HG02852 (cell line): ENCODE results near the gene ARRDC4.
"Not testable (repeated sequence)": the region's sequence is repeated elsewhere in the genome, so short reads cannot be mapped to it uniquely, and the experiment has no call there.

Experiments used
- ATAC-seq: cut with Tn5 transposase; IDR thresholded peaks from one replicate; pipeline ENCODE4 v1.9.1; 2021; ENCODE audit warnings: mild to moderate bottlenecking, moderate library complexity; ENCODE audit not compliant: unreplicated experiment

Gene ARRDC4

DNA sequence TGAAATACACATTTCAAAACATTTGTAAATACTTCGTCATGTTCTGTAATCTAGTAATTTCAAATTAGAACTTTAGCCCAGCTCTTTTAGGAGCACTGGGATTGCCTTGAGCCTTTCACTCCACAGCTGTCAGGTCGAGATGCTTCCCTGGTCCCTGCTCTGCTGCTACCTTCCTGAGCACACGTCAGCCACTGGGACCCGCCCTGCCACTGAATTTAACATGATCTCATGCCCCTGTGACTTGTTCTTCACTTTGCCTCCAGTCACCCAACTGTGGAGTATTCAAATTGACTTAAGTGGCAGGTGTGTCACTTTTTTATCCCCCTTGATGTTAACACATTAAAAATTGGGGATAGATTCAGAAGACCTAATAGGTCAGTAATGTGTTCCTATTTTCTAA is 3.3 kb downstream of the ARRDC4 start:
- no peak for ATAC-seq

- no peak for ATAC-seq
Measured at GRCh38 chr15:97966246-97966645, 5.7 kb downstream of the ARRDC4 start.

DNA sequence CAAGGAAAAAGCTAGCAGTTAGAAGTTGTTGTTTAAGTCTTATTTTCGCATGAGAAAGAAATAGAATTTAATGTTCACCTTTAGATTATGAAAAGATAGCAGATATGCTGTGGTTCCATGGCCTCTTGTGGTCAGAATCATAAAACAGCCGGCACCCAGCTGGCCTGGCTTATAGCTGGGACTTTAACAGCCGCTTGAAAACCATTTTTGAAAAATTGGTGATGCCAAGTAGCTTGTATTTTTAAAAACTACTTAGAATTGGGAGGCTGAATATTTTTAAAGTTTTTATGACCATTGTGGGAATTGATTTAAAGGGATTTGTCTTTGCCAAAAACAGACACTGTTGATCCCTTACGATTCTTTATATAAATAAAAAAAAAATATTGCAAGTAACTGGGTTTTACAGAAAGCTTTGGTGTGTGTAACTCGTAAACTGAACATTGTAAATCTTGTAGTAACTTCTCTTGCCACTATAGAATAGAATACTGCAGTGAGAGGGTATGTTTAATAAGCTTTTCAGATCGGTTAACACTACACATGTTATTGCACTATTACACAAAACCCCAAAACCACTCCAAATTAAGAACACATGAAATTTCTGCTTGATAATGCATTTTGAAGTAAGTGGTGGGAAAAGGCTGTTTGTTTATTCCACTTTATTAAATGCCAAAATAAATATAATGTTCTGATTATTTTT is 6.6 kb downstream of the ARRDC4 start:
- ATAC-seq: no peak

GRCh38 chr15:97967881-97968280 is 7.4 kb downstream of the ARRDC4 start:
- ATAC-seq: no peak

DNA sequence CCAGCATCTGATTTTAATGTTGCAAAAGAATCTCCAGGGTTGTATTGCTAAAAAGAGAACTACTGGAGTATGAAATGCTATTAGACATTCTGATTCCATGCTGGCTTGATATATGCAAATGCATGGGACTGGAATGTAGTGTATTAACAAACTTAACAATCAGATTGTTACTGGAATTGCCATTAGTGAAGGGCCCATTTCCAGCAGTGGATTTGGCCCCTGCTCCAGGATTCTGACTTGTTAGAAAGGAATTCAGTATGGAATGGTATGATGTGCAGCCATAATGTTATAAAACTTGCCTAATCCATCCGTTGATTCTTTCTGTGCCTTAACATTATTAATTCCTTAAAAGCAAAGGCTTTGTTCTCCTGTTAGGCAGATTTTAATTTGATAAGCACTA is 7.9 kb downstream of the ARRDC4 start:
- no peak for ATAC-seq

DNA sequence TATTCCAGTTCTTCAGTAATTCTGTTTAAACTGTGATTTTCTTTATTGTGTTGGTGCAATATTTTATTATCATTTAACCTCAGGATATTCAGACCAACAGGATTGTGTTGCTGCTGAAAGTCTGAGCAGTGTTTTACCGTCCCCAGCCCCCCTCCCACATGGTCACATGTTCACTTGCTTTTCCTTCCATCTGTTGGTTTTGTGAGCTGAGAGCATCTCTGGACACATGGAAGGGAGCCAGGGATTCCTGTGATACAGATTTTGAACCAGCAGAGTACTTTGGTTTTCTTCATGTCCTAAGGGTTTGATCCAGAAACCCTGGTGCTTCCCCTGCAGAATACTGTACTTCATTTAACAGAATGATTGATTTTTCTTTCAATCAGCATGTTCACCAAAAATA is 11.9 kb downstream of the ARRDC4 start:
- ATAC-seq: no peak

- ATAC-seq: no peak
Measured at GRCh38 chr15:97976129-97976528, 15.6 kb downstream of the ARRDC4 start.

- ATAC-seq: no peak
Measured at GRCh38 chr15:97976766-97977503, 16.4 kb downstream of the ARRDC4 start.

- no peak for ATAC-seq
Measured at GRCh38 chr15:97977734-97978133, 17.2 kb downstream of the ARRDC4 start.

DNA sequence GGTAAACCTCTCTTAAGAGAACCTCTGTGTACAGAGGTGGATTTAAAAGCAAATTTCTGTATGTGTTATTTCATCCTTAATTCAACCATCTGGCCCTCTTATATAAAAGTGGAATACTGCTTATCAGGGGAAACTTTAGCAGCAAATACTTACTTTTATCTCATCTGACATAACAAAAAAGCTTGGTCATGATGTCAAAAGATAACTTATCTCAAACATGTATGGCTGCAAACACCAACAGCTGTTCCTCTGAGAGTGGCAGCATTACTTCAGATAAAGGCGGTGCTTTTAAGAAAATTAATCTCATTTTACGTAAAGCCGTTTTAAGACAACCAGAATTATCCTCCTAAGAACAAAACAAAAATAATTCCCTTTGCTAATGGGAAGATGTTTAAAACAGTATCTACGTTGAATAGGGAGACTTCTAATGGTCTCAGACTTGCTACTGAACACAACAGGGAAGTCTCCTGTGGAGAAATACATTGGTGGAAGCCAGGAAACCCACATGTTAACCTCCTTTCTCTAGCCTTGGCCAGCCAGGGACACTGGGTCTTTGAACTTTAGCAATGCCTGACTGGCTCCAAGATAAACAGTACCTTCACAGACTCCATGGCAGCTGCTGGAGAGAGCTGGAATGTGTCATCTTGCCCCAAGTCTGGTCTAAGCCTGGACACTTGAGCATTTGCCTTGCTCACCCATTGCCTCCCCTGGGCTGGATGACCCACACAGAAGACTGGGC is 18.1 kb downstream of the ARRDC4 start:
- no peak for ATAC-seq

- no peak for ATAC-seq
Measured at GRCh38 chr15:97979140-97979520, 18.6 kb downstream of the ARRDC4 start.

GRCh38 chr15:97981058-97981457 is 20.6 kb downstream of the ARRDC4 start:
- ATAC-seq: no peak

DNA sequence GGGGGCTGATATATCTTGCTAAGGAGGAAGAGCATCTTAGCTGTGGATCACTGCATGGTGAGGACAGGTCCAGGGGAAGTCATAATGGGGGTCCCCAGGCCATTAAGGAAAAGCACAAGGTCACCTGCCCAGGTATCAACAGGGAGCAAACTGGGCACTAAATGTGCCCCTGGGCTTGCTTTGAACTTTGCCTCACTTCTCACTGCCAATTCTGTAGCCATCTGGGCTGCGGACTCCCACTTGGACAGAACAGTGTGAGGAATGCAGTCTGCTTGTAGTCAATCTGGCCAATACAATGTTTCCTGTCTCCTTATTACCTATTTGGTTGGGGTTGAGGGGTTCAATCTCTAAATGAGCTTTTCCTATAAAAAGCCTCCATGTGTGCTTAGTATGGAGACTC is 21.3 kb downstream of the ARRDC4 start:
- ATAC-seq: no peak

DNA sequence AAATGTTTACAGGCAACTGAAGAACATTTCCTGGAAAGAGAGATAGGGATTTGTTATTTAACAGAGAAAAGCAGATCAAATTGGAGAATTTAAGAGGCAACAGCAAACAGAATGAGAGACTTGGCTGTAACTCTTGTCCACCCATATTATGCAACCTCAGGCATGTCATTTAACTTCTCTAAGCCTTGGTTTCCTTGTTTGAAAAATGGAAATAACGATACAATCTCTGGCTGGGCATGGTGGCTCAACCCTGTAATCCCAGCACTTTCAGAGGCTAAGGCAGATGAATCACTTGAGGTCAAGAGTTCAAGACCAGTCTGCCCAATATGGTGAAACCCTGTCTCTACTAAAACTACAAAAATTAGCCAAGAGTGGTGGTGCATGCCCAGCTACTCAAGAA is 23.7 kb downstream of the ARRDC4 start:
- no peak for ATAC-seq

DNA sequence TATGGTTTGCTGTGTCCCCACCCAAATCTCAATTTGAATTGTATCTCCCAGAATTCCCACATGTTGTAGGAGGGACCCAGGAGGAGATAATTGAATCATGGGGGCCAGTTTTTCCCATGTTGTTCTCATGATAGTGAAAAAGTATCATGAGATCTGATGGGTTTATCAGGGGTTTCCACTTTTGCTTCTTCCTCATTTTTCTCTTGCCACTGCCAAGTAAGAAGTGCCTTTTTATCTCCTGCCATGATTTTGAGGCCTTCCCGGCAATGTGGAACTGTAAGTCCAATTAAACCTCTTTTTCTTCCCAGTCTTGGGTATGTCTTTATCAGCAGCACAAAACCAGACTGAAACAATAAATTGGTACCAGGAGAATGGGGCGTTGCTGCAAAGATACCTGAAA is 25.5 kb downstream of the ARRDC4 start:
- ATAC-seq: not testable (repeated sequence)

GRCh38 chr15:97986781-97987180 is 26.3 kb downstream of the ARRDC4 start:
- no peak for ATAC-seq

GRCh38 chr15:97989299-97989698 is 28.8 kb downstream of the ARRDC4 start:
- no peak for ATAC-seq

GRCh38 chr15:97991972-97992541 is 31.6 kb downstream of the ARRDC4 start:
- ATAC-seq: no peak

DNA sequence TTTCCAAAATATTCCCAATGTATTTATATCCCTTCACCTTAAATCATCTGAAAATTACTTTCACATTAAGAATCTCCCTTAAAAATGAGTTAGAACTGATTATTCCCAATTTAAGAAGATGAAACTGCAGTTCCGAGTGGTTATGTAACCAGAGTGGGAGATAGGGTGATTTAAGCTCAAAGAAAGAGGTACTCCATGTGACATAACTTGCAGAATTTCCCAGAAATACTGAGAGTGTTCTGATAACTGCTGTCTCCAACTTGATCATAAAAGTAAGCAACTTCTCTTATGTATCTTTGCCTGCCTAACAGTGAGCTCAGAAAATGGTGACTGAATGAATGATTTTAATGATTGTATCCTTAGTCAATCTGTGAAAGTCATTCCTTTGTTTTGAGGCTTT is 32.3 kb downstream of the ARRDC4 start:
- no peak for ATAC-seq

- no peak for ATAC-seq
Measured at GRCh38 chr15:97993310-97993738, 32.8 kb downstream of the ARRDC4 start.

DNA sequence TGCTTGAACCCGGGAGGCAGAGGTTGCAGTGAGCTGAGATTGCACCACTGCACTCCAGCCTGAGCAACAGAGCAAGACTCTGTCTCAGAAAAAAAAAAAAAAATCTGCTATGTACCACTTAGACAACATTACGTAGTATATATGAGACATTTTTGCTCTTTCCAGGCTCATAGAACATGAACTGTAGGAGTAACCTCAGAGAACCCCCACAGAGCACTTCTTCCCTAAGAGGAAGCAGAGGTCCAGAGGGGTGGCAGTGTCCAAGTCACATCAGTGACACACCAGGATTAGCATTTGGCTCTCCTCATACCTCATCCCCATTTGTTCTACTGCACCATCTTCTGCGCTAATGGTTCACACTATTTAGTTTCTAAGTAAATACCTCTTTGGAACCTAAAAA is 33.7 kb downstream of the ARRDC4 start:
- ATAC-seq: no peak

DNA sequence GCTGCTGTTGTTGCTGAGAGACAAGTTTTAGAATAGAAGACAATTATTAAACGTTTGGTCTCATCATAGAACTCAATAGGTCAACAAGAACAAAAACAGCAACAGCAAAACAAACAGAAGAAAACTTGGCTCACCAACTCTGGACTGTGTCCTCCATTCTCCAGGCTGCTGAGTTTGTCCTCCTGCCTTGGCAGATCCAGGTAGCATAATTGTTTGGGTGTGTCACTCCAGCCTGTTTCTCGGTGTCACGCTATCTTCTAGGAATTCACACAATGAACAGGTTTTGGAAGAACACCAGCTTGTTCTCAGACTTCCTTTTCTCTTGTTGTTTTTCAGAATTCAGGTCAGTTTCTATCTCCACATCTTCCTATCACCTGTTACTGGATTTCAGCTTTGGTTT is 34.7 kb downstream of the ARRDC4 start:
- ATAC-seq: no peak
